GM12878 (cell line): ENCODE results near the gene RIPPLY3. TPM values are rescaled to one million over a fixed set of nuclear protein-coding genes. Genes with fewer than 3 reads are reported as not detected.

Source experiments
- ATAC-seq: fragments of 200-7000 bp; cut with Tn5 transposase; 3 replicates; pipeline ENCODE4 v1.9.1; 2020; ENCODE audit warnings: mild to moderate bottlenecking, moderate library complexity
- BruUV-seq: library from RNA; stranded (reverse); fragments of 400-500 nt; replicated peaks from 2 replicates; lab custom pipeline; 2021; lab: Mats Ljungman, UMichigan
- CTCF ChIA-PET: fragments of 300-600 bp; sonication (Branson Sonifier 250); formaldehyde crosslinking; extraction: SDS; loops from one replicate; lab custom pipeline; 2021; ENCODE audit warnings: inconsistent platforms; lab: Yijun Ruan, JAX
- POLR2A ChIA-PET: fragments of 350-600 bp; formaldehyde crosslinking; extraction: SDS; loops from one replicate; lab custom pipeline; 2021; ENCODE audit warnings: inconsistent platforms; lab: Charles Lee
- RAD21 ChIA-PET: fragments of 300-600 bp; sonication (Branson Sonifier 250); formaldehyde crosslinking; loops from one replicate; lab custom pipeline; 2023; ENCODE audit warnings: antibody characterized with exemption; ENCODE audit not compliant: unreplicated experiment; lab: Charles Lee
- SMC1A ChIA-PET: fragments of 300-600 bp; sonication (Branson Sonifier 250); formaldehyde crosslinking; loops from one replicate; lab custom pipeline; 2023; ENCODE audit not compliant: unreplicated experiment, uncharacterized antibody; lab: Charles Lee
- DNase-seq: peaks from one replicate; pipeline ENCODE4 v3.0.0-alpha.2; 2011; ENCODE audit warnings: low read depth, low spot score
- FAIRE-seq: peaks from 3 replicates; lab custom pipeline; 2011; peaks lifted over from hg19 to GRCh38; lab: Jason Lieb, UNC
- H2AFZ ChIP-seq: 2 replicates; pipeline ENCODE4 v1.6.0; 2011; ENCODE audit warnings: low read depth, low read length, control low read depth; ENCODE audit not compliant: control insufficient read depth
- H3K27ac ChIP-seq: 2 replicates; pipeline ENCODE4 v1.5.1; 2011; ENCODE audit warnings: control low read depth; ENCODE audit not compliant: control insufficient read depth, insufficient read depth
- H3K27me3 ChIP-seq, 2 experiments: replicated peaks in 1 of 2; 2 replicates each; pipeline versions ENCODE4 v1.6.0 to v1.6.1; 2011; ENCODE audit warnings: low read length in 1 of 2; ENCODE audit not compliant: control insufficient read depth in 2 of 2, insufficient read depth in 2 of 2
- H3K36me3 ChIP-seq, 2 experiments: 2 replicates each; pipeline ENCODE4 v1.5.1; 2011; ENCODE audit warnings: low read length in 1 of 2; ENCODE audit not compliant: control insufficient read depth in 2 of 2, insufficient read depth in 2 of 2
- H3K4me1 ChIP-seq: 2 replicates; pipeline ENCODE4 v1.6.1; 2011; ENCODE audit warnings: mild to moderate bottlenecking, low read length, moderate library complexity, mixed read lengths; ENCODE audit not compliant: control insufficient read depth, insufficient read depth
- H3K4me2 ChIP-seq: 2 replicates; pipeline ENCODE4 v1.6.0; 2011; ENCODE audit warnings: control low read depth; ENCODE audit not compliant: control insufficient read depth, insufficient read depth
- H3K4me3 ChIP-seq: fragments of 200-600 bp; sonication (generic); 2 replicates; pipeline ENCODE4 v1.5.1; 2016
- H3K79me2 ChIP-seq: 2 replicates; pipeline ENCODE4 v1.6.0; 2011; ENCODE audit warnings: low read length; ENCODE audit not compliant: control insufficient read depth, insufficient read depth
- H3K9ac ChIP-seq: 2 replicates; pipeline ENCODE4 v1.8.0; 2011; ENCODE audit warnings: low read length, control low read depth, mixed read lengths; ENCODE audit not compliant: control insufficient read depth, insufficient read depth
- H3K9me3 ChIP-seq: replicated peaks from 3 replicates; pipeline ENCODE4 v1.5.1; 2011; ENCODE audit warnings: mild to moderate bottlenecking, low read length; ENCODE audit not compliant: control insufficient read depth, insufficient read depth
- H4K20me1 ChIP-seq: 2 replicates; pipeline ENCODE4 v1.6.0; 2011; ENCODE audit not compliant: control insufficient read depth, insufficient read depth
- NRF1 ChIP-seq: conservative IDR thresholded peaks from 2 replicates; pipeline ENCODE4 v1.6.1; 2011; ENCODE audit warnings: mild to moderate bottlenecking, low read depth, low read length, improper control_type of control experiment
- POLR2A ChIP-seq: IDR thresholded peaks from 2 replicates; pipeline ENCODE4 v1.6.1; 2011; ENCODE audit warnings: low read depth, mild to moderate bottlenecking, low read length
- RBBP5 ChIP-seq: fragments of 200-600 bp; sonication (generic); conservative IDR thresholded peaks from 2 replicates; pipeline ENCODE4 v1.6.1; 2016
- SREBF2 ChIP-seq: IDR thresholded peaks from 2 replicates; pipeline ENCODE4 v1.6.1; 2012; ENCODE audit warnings: mild to moderate bottlenecking, low read length
- TBL1XR1 ChIP-seq: IDR thresholded peaks from 2 replicates; pipeline ENCODE4 v1.6.1; 2012; ENCODE audit warnings: low read depth, low read length, improper control_type of control experiment
- TCF12 ChIP-seq: IDR thresholded peaks from 2 replicates; pipeline ENCODE4 v1.6.1; 2011; ENCODE audit warnings: low read depth, mild to moderate bottlenecking, low read length
- ZNF24 ChIP-seq: fragments of 450-650 bp; IDR thresholded peaks from 2 replicates; pipeline ENCODE4 v1.6.1; 2017; ENCODE audit warnings: antibody characterized with exemption, mild to moderate bottlenecking
- WGBS: methylation state at CpG from one replicate; pipeline ENCODE4 v1.1.6; 2016; ENCODE audit warnings: low lambda C conversion rate; ENCODE audit not compliant: insufficient replicate concordance, insufficient coverage; ENCODE audit errors: missing lambda C conversion rate; 5-methylcytosine and 5-hydroxymethylcytosine counted together
- in situ Hi-C: fragments of 300-500 bp; cut with MboI; formaldehyde crosslinking; loops from 9 replicates; pipeline ENCODE4 v1.14.3; 2018; ENCODE audit warnings: mixed read lengths
- intact Hi-C: fragments of 100-400 bp; cut with micrococcal nuclease; formaldehyde crosslinking; loops from one replicate; pipeline ENCODE4 v1.14.2; 2022; ENCODE audit not compliant: unreplicated experiment
- polyA plus RNA-seq, 11 experiments: library from polyadenylated mRNA; depleted of rRNA in 4 of 11; unstranded in 6 of 11; stranded (reverse) in 5 of 11; fragments of >200 nt; fragmentation: Nextera tagmentation in 4 of 11; fragmentation: Illumina TruSeq in 1 of 11; extraction: Ambion mirVana in 4 of 11; extraction: Trizol in 1 of 11; gene quantifications; 1 replicate in 1 of 11; 2 replicates in 10 of 11; pipeline versions ENCODE4 v1.2.1 to v1.2.3, GENCODE V29; 2011 to 2016; ENCODE audit warnings: inconsistent platforms in 2 of 11, missing spikeins in 2 of 11, low read depth in 1 of 11
- total RNA-seq, 4 experiments: library from RNA; depleted of rRNA in 3 of 4; stranded (reverse); fragments of >200 nt in 3 of 4; fragmentation: Illumina TruSeq in 1 of 4; extraction: Trizol in 1 of 4; gene quantifications; 2 replicates each; pipeline versions ENCODE4 v1.2.1 to v1.2.3, GENCODE V29; 2013 to 2021
- TF ChIP-seq, protein P1 (sequence below): fragments of 450-650 bp; IDR thresholded peaks from 2 replicates; pipeline ENCODE4 v1.6.1; 2018; ENCODE audit warnings: borderline replicate concordance, mild to moderate bottlenecking; ENCODE audit not compliant: partially characterized antibody
- TF ChIP-seq, protein P2 (sequence below): fragments of 450-650 bp; IDR thresholded peaks from 2 replicates; pipeline ENCODE4 v1.6.1; 2017; ENCODE audit warnings: mild to moderate bottlenecking
- TF ChIP-seq, protein P3 (sequence below): IDR thresholded peaks from 2 replicates; pipeline ENCODE4 v1.6.1; 2011; ENCODE audit warnings: borderline replicate concordance, low read depth, mild to moderate bottlenecking, moderate library complexity, low read length; ENCODE audit not compliant: insufficient read depth, poor library complexity, severe bottlenecking
- TF ChIP-seq, protein P4 (sequence below): IDR thresholded peaks from 2 replicates; pipeline ENCODE4 v1.6.1; 2011; ENCODE audit warnings: low read depth, mild to moderate bottlenecking, low read length, moderate library complexity, borderline replicate concordance; ENCODE audit errors: extremely low read depth

The RIPPLY3 gene
- total and polyA plus RNA-seq, 10 of the 15 experiments (the other 5 are each of a cell fraction or from before 2014, with no cell fraction given) = not detected

DNA sequence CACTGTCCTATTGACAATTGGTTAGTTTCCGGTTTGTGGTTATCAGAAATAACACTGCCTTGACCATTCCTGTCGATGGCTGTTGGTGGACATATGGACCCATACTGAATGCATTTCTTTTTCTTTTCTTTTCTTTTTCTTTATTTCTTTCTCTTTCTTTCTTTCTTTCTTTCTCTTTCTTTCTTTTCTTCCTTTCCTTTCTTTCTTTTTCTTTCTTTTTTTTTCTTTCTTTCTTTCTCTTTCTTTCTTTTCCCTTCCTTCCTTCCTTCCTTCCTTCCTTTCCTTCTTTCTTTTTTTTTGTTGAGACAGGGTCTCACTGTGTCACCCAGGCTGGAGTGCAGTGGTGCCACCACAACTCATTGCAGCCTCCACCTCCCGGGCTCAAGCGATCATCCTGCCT lies 24.4 kb downstream of the RIPPLY3 start:
- SMC1A ChIA-PET = interaction anchor here (1.6 kb wide), 1 partner anchor 21 kb away, joined by 3 read pairs; no protein-coding TSS in a partner anchor
- POLR2A ChIA-PET = no interaction called here
- no peak for DNase-seq

More for the DNA sequence above, 24.4 kb downstream of the RIPPLY3 start:
- Histone ChIP-seq H3K36me3 (no peaks in the 10 kb centered on the region), H3K4me3 (no peak overlapping the region), H3K27ac (no peak overlapping the region), H2AFZ (no peak overlapping the region), H3K4me2 (no peak overlapping the region), H3K27me3 (no peaks in the 10 kb centered on the region; a peak in 1 of 4 replicates), H3K79me2 (no peaks in the 10 kb centered on the region), H3K9me3 (no peaks in the 10 kb centered on the region), H4K20me1 (no peaks in the 10 kb centered on the region), H3K9ac (no peak overlapping the region), H3K4me1 (no peaks in the 10 kb centered on the region)
- WGBS = 81% methylated on average over 4 of the region's 4 CpGs
- RAD21 ChIA-PET = no interaction called here
- TF ChIP-seq, protein P1, sequence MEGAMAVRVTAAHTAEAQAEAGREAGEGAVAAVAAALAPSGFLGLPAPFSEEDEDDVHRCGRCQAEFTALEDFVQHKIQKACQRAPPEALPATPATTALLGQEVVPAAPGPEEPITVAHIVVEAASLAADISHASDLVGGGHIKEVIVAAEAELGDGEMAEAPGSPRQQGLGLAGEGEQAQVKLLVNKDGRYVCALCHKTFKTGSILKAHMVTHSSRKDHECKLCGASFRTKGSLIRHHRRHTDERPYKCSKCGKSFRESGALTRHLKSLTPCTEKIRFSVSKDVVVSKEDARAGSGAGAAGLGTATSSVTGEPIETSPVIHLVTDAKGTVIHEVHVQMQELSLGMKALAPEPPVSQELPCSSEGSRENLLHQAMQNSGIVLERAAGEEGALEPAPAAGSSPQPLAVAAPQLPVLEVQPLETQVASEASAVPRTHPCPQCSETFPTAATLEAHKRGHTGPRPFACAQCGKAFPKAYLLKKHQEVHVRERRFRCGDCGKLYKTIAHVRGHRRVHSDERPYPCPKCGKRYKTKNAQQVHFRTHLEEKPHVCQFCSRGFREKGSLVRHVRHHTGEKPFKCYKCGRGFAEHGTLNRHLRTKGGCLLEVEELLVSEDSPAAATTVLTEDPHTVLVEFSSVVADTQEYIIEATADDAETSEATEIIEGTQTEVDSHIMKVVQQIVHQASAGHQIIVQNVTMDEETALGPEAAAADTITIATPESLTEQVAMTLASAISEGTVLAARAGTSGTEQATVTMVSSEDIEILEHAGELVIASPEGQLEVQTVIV = no peak
- TF ChIP-seq RBBP5 (no peak), NRF1 (no peak), ZNF24 (no peak), SREBF2 (no peak), TBL1XR1 (no peak), POLR2A (no peak), TCF12 (no peak)
- TF ChIP-seq, protein P2, sequence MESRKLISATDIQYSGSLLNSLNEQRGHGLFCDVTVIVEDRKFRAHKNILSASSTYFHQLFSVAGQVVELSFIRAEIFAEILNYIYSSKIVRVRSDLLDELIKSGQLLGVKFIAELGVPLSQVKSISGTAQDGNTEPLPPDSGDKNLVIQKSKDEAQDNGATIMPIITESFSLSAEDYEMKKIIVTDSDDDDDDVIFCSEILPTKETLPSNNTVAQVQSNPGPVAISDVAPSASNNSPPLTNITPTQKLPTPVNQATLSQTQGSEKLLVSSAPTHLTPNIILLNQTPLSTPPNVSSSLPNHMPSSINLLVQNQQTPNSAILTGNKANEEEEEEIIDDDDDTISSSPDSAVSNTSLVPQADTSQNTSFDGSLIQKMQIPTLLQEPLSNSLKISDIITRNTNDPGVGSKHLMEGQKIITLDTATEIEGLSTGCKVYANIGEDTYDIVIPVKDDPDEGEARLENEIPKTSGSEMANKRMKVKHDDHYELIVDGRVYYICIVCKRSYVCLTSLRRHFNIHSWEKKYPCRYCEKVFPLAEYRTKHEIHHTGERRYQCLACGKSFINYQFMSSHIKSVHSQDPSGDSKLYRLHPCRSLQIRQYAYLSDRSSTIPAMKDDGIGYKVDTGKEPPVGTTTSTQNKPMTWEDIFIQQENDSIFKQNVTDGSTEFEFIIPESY = no peak
- TF ChIP-seq, protein P3, sequence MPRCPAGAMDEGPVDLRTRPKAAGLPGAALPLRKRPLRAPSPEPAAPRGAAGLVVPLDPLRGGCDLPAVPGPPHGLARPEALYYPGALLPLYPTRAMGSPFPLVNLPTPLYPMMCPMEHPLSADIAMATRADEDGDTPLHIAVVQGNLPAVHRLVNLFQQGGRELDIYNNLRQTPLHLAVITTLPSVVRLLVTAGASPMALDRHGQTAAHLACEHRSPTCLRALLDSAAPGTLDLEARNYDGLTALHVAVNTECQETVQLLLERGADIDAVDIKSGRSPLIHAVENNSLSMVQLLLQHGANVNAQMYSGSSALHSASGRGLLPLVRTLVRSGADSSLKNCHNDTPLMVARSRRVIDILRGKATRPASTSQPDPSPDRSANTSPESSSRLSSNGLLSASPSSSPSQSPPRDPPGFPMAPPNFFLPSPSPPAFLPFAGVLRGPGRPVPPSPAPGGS = no peak
- TF ChIP-seq, protein P4, sequence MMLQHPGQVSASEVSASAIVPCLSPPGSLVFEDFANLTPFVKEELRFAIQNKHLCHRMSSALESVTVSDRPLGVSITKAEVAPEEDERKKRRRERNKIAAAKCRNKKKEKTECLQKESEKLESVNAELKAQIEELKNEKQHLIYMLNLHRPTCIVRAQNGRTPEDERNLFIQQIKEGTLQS = no peak
- BruUV-seq = no TSS peak
- ATAC-seq (no peak), FAIRE-seq (no peak)
- in situ Hi-C loops (no loop called here), intact Hi-C loops (no loop called here)
- CTCF ChIA-PET = no interaction called here
